HG03064 (cell line): ENCODE measurements around the gene WIPF3.
"Not testable (repeated sequence)": the region's sequence is repeated elsewhere in the genome, so short reads cannot be mapped to it uniquely, and the experiment has no call there.

Experiments
- ATAC-seq: cut with Tn5 transposase; IDR thresholded peaks from one replicate; pipeline ENCODE4 v1.9.1; 2021; ENCODE audit warnings: low read depth; ENCODE audit not compliant: unreplicated experiment

The WIPF3 gene

GRCh38 chr7:29875741-29876140, 69.4 kb downstream of the WIPF3 start:
- ATAC-seq: no peak

- no peak for ATAC-seq
Measured at GRCh38 chr7:29877196-29877595, 70.9 kb downstream of the WIPF3 start.

- ATAC-seq: no peak
Measured at GRCh38 chr7:29878081-29878688, 71.9 kb downstream of the WIPF3 start.

- ATAC-seq: no peak
Measured at GRCh38 chr7:29879609-29880008, 73.3 kb downstream of the WIPF3 start.

- no peak for ATAC-seq
Measured at GRCh38 chr7:29881724-29882123, 75.4 kb downstream of the WIPF3 start.

GRCh38 chr7:29882481-29882880, 76.2 kb downstream of the WIPF3 start:
- ATAC-seq: no peak

GRCh38 chr7:29883462-29884398, 77.4 kb downstream of the WIPF3 start:
- ATAC-seq: no peak

- no peak for ATAC-seq
Measured at GRCh38 chr7:29884399-29885272, 78.3 kb downstream of the WIPF3 start.

GRCh38 chr7:29885626-29886025, 79.3 kb downstream of the WIPF3 start:
- ATAC-seq: no peak

GRCh38 chr7:29886827-29887226, 80.5 kb downstream of the WIPF3 start:
- no peak for ATAC-seq

GRCh38 chr7:29888006-29888405, 81.7 kb downstream of the WIPF3 start:
- ATAC-seq: no peak

GRCh38 chr7:29889288-29889687, 83.0 kb downstream of the WIPF3 start:
- no peak for ATAC-seq

- ATAC-seq: no peak
Measured at GRCh38 chr7:29890251-29890650, 83.9 kb downstream of the WIPF3 start.

- ATAC-seq: not testable (repeated sequence)
Measured at GRCh38 chr7:29890786-29891185, 84.5 kb downstream of the WIPF3 start.

- ATAC-seq: no peak
Measured at GRCh38 chr7:29891766-29892165, 85.5 kb downstream of the WIPF3 start.

GRCh38 chr7:29892231-29892630, 85.9 kb downstream of the WIPF3 start:
- ATAC-seq: no peak

- ATAC-seq: no peak
Measured at GRCh38 chr7:29893351-29893965, 87.2 kb downstream of the WIPF3 start.

- ATAC-seq: no peak
Measured at GRCh38 chr7:29894256-29894655, 87.9 kb downstream of the WIPF3 start.

- no peak for ATAC-seq
Measured at GRCh38 chr7:29895559-29895958, 89.3 kb downstream of the WIPF3 start.

GRCh38 chr7:29896685-29897411, 90.5 kb downstream of the WIPF3 start:
- ATAC-seq: no peak
